Vein endothelial cell (primary cell): ENCODE data around the gene TMEM176A. TPM values are rescaled to one million over a fixed set of nuclear protein-coding genes. Genes with fewer than 3 reads are reported as not detected.

ENCODE experiments used
- total RNA-seq: library from RNA; depleted of rRNA; stranded (reverse); fragments of >200 nt; gene quantifications from 2 replicates; pipeline ENCODE4 v1.2.3, GENCODE V29; 2012

Gene TMEM176A
- not detected in 2 replicates for total RNA-seq

GRCh38 chr7:150800581-150801241, at the start of gene TMEM176A:
TSS of gene TMEM176A (plus strand) at chr7:150800769. CDS start at chr7:150801551, 782 bp downstream.

GRCh38 chr7:150799741-150800580, 608 bp upstream of the TMEM176A start, which contains the start of gene TMEM176B:
TSS of gene TMEM176B (minus strand) at chr7:150800364. CDS start at chr7:150796569, 3,795 bp downstream.

GRCh38 chr7:150852371-150852905, 51.9 kb downstream of the TMEM176A start, which contains the start of gene AOC1:
TSS of gene AOC1 (plus strand) at chr7:150852517. CDS start at chr7:150856471, 3,954 bp downstream.

Other genes starting within 250 kb of the TMEM176A start
- 134 and 166 TPM in 2 replicates for gene GIMAP4, start 233.4 kb upstream of the TMEM176A start, total RNA-seq
- gene GIMAP6, start 168.4 kb upstream of the TMEM176A start, total RNA-seq, result 171 and 211 TPM in 2 replicates
- 32.3 and 39.2 TPM in 2 replicates for gene GIMAP2, start 115.1 kb upstream of the TMEM176A start, total RNA-seq
- gene GIMAP1, start 84.2 kb upstream of the TMEM176A start, total RNA-seq, result 13.8 and 14.4 TPM in 2 replicates
- 63.7 and 101 TPM in 2 replicates for gene GIMAP5, start 63.4 kb upstream of the TMEM176A start, total RNA-seq
- not detected in 2 replicates for gene TMEM176B, start 405 bp upstream of the TMEM176A start, total RNA-seq
- gene AOC1, start 51.7 kb downstream of the TMEM176A start, total RNA-seq, result not detected in 2 replicates
- gene KCNH2, start 177.6 kb downstream of the TMEM176A start, total RNA-seq, result under 0.01 TPM in 1 of 2 replicates, not detected in the other
- 67.6 and 106 TPM in 2 replicates for gene NOS3, start 190.2 kb downstream of the TMEM176A start, total RNA-seq
- gene ATG9B, start 223.7 kb downstream of the TMEM176A start, total RNA-seq, result under 0.01 and 0.10 TPM in 2 replicates
- gene ABCB8, start 227.7 kb downstream of the TMEM176A start, total RNA-seq, result 28.8 and 31.7 TPM in 2 replicates
- 0.29 and 0.33 TPM in 2 replicates for gene ASIC3, start 247.8 kb downstream of the TMEM176A start, total RNA-seq